HL-60 (cell line): ENCODE results near the gene SENP3.

Experiments used
- GABPA ChIP-seq: IDR thresholded peaks from 2 replicates; pipeline ENCODE4 v1.6.1; 2012; ENCODE audit warnings: low read depth
- POLR2AphosphoS5 ChIP-seq: IDR thresholded peaks from 2 replicates; pipeline ENCODE4 v1.6.1; 2012; ENCODE audit warnings: low read depth
- REST ChIP-seq: IDR thresholded peaks from 2 replicates; pipeline ENCODE4 v1.6.1; 2012; ENCODE audit warnings: low read depth; ENCODE audit not compliant: insufficient replicate concordance
- SPI1 ChIP-seq: IDR thresholded peaks from 2 replicates; pipeline ENCODE4 v1.6.1; 2012; ENCODE audit warnings: low read depth, mild to moderate bottlenecking, borderline replicate concordance
- TF ChIP-seq, protein P1 (sequence below): IDR thresholded peaks from one replicate; pipeline ENCODE4 v1.5.1; 2011; ENCODE audit warnings: low read length, control low read depth, inconsistent platforms; ENCODE audit not compliant: insufficient read depth

- TF ChIP-seq, protein P1, sequence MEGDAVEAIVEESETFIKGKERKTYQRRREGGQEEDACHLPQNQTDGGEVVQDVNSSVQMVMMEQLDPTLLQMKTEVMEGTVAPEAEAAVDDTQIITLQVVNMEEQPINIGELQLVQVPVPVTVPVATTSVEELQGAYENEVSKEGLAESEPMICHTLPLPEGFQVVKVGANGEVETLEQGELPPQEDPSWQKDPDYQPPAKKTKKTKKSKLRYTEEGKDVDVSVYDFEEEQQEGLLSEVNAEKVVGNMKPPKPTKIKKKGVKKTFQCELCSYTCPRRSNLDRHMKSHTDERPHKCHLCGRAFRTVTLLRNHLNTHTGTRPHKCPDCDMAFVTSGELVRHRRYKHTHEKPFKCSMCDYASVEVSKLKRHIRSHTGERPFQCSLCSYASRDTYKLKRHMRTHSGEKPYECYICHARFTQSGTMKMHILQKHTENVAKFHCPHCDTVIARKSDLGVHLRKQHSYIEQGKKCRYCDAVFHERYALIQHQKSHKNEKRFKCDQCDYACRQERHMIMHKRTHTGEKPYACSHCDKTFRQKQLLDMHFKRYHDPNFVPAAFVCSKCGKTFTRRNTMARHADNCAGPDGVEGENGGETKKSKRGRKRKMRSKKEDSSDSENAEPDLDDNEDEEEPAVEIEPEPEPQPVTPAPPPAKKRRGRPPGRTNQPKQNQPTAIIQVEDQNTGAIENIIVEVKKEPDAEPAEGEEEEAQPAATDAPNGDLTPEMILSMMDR, result no peak
- TF ChIP-seq REST, result no peak
- no peak for TF ChIP-seq POLR2AphosphoS5
- TF ChIP-seq GABPA, result no peak
- no peak for TF ChIP-seq SPI1
Measured at GRCh38 chr17:7613769-7614424, 52.2 kb downstream of the SENP3 start.
